Activated CD8-positive, alpha-beta memory T cell treated with anti-CD3 and anti-CD28 coated beads for 24 hours (primary cell): ENCODE measurements around the gene NSD1.
A peak's percentile ranks its signal among the peaks of the same experiment; 100 is the strongest.

Experiments used
- DNase-seq: peaks from one replicate; pipeline ENCODE4 v3.0.0-alpha.2; 2020

NSD1 gene

DNA sequence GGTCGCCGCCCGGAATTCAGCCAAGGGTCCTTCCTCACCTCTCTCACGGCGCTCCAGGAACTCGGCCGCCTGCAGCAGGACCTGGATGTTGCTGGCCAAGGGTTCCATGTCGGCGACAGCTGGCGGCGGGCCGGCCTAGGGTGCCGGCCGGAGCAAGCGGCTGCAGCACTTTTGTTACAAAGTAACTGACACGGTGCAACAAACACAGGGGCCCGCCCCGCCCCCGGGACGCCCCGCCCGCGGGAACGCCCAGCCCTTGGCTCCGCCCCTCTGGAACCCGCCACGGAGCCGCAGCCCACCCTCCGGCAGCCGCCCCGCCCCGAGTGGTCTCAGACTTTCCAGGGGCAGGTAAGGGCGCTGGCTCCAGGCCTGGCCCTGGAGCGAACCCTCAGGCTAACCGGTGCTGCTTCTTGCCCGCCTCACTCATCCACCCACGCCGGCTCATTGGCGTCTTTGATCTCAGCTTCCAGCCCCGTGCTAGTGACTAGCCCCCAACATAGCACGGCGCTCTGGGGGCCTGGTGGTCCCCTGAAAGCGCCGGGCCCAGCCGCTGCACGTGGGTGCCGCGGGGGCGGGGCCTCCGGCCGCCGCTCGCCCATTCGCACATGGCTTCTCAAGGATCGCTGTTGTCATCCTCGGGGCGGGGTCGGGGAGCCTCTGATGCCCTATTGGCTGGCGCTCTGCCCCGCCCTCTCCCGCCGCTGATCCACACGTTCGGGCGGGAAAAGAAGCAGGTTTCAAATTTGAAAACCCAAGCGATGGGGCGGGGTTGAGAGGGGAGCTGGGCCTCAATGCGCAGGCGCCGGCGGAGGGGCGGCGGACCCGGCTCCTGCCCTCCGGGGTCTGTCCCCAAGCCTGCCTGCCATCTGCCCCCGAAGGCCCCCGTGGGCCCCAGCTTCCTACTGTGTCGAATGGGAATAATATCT lies 178.4 kb downstream of the NSD1 start, which contains the start of gene MXD3:
MXD3 (minus strand) TSS at position 176 of the 926 bp plus-strand sequence; CDS start at position 108, 68 bp downstream.
- DNase-seq, result peak; percentile 95

DNA sequence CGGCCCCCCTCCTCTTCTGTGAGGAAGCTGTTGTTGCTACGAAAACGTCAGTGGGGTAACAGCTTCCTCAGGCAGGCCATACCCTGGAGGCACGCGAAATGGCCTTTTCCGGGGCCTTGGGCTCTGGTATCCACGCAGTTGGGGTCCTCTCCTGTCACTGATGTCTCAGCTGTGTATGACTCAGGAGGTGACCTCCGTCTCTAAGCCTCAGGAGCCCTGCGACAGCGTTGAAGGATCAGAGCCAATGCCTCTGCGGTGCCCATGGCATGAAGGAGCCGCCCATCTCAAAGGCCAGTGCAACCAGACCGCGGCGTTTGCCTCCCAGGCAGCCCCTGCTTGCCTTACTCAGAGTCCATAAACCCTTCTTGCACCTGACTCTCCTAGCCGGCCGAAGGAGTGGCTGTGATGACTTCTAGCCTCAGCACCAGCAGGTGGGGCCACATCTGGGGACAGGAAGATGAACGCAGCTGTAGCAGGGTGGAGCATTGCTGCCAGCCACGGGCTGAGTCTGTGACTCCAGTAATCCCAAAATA lies 179.1 kb downstream of the NSD1 start:
- DNase-seq, result no peak

DNA sequence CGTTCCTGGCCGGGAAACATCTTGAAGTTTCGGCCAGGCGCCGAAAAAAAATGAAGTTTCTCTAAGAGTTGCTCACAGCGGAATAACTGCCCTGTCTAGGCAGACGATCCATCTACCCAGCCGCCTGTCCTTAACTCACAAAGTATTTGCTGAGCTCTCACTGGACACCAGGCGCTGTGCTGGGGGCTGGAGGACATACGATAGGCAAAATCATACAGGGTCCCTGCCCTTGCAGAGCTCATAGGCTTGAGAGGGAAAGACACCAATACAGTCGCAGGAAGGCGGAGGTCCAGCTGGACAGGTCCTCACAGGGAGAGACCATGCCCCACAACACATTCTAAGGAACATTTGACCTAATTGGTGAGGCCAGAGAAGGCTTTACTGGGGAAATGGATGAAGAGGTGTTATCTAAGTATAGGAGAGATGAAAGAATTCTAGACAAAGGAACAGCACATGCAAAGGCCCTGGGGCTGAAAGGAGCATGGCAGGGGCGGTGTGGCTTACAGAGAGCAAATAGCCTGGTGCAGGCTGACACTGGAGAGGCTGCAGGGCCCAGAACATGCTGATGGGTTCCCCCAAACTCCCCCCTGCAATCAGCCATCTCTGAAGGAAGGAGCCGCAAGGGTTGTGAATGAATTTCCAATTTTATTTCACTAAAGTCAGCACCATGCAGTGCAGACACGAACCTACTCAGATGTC lies 180.1 kb downstream of the NSD1 start:
- DNase-seq, result no peak

DNA sequence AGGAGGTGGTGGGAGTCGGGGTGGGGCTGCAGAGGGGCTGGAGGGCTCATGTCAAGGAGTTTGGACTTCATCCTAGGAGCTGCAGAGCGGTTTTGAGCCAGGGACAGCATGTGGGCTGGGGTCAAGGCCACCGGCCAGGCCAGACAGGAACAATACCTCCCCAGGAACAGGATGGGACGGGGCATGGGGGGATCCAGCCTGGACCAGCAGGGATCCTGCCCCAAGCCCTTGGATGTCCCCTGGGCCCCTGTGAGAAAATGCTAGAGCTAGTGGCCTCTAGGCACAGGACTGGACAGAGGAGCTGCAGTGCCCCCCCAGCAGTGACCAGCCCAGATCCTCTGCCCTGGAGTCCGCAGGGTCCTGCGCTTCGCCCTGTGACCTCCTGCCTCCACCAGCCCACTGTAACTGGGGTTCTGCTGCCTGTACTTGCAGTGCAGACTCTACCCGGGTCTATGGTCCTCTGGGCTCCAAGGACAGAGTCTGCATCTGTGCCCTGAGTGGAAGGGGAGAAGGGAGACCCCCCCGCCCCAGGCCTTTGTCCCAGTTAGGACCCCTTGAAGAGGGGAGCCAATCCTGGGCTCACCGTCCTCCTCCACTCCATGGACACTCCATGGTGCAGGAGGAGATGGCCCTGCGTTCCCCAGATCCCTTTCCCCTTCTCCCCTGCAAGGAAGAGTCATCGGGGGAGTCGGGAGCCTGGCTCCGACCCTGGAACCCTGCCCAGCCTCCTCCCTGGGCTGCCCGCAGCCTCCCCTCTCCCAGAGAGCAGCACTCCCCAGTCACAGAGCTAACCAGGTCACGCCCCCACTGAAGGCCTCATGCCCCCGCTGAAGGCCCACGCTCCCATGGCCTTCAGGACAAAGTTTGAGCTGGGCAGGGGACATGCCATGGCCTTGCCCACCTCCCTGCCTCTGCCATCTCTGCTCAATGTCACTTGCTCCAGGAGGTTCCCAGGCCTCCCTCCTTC lies 181.1 kb downstream of the NSD1 start:
- no peak for DNase-seq

DNA sequence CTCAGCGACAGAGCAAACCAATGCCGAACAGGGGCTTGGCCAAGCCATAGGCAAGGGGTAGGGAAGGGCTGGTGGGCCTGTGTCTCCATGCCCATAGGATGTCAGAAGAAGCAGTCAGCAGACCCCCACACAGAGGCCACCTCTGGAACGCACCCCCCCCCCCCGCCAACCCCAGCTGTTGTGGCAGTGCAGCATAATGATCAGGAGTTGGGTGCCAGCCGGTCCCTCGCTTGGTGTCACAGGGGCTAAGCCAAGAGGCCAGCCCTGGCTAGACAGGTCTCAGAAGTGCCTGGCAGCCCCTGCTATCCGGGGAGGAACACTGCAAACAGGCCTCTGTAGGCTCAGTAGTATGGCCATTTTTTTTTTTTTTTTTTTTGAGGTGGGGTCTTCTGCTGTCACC lies 181.8 kb downstream of the NSD1 start:
- DNase-seq, result no peak

DNA sequence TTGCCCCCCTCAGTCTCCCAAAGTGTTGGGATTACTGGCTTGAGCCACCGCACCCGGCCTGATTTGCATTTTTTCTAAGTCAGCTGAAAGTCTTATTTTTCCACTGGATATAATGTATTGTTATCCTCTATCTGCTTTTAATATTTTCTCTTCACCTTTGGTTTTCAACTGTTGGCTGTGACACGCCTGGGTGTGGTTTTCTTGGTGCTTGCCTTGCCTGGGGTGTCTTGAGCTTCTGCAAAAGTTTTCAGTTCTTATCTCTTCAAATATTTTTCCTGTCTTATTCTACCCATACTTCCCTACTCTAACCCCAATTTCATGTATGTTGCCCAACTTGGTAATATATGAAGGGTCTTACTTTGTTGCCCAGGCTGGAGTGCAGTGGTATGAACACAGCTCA lies 182.4 kb downstream of the NSD1 start:
- no peak for DNase-seq

DNA sequence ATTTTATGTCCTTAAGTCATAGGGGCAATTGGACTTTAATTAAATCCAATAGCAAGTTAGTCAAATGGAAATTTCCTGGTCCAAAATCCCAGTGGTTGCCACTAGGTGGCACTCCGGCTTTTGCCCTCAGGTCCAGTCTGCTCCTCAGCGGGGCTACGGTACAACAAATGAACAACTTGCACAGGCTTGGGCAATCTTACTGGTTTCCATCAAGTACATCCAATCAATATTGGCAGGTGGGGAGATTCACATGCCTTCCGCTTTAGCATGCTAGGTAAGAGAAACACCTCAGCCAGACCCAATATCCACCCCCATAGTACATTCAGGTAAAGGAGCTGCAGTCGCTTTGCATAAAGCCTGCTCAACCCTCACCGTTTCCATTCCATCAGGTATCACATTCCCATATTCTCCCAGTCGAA lies 184.4 kb downstream of the NSD1 start:
- peak; percentile 87 for DNase-seq

DNA sequence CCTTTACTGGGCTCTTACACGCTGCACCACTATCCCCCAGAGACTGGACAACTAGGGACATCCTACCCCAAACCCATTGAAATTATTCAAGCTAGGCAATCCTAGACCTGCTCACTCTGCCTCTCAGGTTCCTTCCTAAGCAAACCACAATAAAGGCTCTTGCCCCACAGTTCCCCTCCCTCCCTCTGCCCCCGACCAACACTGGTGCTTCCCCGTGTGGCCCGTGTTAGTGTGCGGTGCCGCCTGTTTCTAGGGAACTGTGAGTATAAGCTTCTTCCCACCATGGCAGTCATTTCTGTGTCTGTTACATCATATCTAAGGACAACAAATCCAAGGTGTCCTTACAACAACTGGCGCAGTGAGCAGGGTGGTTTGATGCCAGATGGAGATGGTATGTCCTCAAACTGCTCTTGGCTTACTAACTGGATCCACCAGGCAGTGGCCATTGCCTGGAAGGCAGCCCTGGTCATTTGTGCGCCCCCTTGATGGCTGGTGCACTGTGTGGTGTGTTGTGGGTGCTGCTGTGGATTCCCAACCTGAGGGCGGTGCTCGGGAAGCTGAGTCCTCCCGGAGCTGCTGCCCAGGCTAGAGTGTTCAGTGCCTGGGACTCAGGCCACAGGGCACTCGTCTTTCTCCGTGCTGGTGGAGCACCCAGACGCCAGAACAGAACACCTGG lies 186.5 kb downstream of the NSD1 start:
- DNase-seq, result no peak

DNA sequence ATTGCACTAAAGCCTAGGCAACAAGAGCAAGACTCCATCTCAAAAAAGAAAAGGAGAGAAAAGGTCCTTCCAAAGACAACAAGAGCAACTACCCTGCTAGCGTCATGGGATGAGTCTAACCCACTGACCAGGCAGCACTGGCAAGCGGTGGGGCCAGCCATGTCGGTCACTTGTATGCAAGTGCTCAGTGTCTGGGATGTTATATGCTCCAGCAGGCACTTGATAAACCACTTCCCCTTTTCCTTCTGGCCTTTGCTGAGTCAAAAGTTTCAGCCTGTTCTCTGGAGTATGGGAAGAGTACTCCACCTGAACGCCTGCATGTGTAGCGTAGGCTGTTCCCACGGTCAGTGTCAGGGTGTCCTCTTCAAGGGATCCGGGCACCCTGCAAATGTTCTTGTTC lies 187.3 kb downstream of the NSD1 start:
- DNase-seq, result no peak

DNA sequence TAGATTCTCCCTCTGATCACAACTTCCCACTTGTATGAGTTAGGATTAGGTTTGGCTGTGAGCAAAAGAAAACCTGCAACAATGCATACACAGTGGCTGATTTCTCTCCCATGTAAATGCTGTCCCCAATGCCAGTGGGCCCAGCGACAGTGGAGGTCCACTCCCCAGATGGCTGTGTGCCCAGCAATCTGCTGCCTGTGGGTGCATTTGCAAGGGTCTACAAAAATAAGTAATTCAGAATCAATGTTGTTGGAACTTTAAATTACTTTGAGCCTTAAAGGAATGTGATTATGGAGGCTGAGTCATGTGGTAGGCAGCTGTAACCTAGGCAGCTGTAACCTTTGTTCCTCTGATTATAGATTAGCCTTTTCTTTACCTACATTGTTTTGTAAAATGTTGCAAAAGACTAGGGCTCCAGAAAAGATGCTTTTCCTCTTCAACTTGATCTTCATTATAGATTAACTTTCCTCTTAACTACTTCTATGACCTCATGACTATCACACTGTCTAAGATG lies 192.4 kb downstream of the NSD1 start:
- no peak for DNase-seq

DNA sequence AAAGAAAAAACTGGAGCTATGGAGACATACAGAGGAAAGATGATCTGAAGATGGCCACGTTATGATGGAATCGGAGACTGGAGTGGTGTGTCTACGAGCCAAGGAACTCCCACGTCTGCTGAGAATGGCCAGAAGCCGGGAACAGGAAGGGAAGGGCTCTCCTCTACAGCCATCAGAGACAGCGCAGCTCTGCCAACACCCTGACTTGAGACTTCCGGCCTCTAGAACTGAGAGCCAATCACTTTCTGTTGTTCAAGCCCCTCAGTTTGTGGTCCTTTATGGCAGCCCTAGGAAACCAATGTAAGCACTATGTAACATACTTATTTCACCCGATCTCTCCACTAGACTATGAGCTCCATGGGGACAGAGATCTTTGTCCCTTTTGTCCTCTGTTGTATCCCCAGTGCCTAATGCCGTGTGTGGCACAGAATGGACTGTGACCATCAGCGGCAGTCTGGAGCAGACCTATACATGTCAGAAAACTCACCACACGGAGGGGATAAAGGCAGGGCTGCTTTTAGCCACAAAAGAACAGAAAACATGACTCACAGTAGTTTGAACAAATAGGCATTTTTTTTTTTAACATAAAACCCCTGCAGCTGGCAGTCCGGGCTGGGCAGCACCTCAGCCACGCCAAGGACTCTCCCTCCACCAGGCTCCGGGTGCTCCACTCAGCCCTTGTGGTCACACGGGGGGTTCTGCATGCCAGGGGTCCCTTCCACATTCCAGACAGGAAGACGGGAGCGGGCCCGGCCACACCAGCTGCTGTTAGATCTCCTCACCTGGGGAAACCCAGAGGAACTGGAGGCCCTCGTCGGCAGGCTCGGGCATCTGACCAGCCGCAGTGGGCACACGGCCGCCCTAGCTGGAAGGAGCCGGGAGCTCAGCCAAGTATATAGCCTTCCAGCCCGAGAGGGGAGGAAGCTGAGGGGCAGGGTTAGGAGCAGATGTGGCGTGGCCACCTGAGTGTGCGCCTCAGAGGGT lies 194.3 kb downstream of the NSD1 start:
- DNase-seq, result no peak

DNA sequence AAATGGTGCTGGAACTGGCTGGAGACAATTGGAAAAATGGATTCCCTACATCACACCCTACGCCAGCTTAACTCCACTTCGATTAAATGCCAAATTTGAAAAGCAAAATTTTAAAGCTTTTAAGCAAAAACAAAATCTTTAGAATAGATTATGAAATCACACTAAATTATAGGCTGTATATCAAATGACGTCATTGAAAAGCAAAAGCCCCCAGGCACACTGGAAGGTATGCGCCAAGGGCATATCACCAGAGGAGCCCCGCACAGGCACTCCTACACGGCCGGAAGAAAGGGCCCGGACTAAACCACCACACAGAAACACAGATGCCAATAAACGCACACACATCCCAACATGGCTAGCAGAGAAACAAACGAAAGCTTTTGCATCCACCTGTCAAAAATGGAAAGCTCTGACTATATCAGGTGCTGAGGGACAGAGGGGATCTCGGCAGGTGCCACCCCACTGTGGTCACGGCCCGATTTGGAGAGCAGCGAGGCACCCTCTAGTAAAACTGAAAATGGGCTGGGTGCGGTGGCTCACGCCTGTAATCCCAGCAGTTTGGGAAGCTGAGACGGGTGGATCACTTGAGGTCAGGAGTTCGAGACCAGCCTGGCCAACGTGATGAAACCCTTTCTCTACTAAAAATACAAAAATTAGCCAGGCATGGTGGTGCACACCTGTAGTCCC lies 195.1 kb downstream of the NSD1 start:
- no peak for DNase-seq

DNA sequence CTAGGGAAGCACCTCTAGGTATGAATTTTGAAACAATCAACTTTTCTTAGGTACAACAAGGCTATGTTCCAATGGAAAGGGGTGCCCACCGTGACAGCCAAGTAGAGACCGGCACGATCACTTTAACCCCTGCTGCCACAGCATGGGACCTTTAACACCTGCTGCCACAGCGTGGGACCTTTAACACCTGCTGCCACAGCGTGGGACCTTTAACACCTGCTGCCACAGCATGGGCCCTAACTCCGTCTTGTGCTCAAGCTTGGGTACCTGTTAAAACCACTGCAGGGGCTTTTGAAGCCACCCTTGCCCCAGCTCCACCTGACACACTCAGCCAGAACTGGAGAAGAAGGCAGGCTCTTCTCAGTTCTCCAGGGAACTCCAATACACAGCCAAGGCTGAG lies 196.3 kb downstream of the NSD1 start:
- DNase-seq, result no peak

DNA sequence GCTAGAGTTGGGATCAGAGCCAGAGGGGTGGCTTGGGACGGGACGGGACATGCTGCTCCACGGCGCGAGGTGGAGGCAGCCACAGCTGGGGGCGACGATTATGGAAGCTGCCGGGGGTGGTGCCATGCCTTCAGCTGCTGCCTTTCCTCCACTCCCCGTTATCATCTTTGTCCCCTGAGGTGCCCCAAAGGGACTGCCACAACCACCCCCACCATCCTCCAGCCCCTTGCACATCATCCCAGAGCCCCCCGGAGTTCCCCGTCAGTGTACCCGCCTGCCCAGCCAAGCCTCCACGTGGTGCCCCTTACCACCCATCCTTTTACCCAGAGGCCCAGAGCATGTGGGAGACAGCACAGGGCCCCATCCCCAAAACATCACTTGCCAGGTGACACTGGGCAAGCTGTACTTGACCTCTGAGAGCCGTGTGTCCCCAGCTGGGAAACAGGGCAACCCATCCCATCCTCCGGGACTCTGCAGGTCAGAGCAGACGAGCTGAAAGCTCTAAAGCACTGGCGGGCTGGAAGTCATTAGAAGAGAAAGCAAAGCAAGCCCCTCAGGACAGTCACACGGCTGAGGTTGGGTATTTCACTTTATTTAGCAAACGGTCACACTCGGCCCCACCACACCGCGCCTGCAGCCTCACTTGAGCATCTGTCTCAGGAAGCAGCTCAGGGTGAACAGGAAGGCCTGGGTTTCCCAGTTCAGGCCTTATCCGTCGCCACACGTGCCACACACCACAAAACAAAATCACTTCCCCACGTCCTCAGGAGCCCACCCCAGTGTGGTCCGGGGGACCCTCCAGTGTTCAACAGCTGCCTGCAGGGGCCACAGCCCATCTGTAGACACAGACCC lies 197.6 kb downstream of the NSD1 start:
- DNase-seq, result no peak

DNA sequence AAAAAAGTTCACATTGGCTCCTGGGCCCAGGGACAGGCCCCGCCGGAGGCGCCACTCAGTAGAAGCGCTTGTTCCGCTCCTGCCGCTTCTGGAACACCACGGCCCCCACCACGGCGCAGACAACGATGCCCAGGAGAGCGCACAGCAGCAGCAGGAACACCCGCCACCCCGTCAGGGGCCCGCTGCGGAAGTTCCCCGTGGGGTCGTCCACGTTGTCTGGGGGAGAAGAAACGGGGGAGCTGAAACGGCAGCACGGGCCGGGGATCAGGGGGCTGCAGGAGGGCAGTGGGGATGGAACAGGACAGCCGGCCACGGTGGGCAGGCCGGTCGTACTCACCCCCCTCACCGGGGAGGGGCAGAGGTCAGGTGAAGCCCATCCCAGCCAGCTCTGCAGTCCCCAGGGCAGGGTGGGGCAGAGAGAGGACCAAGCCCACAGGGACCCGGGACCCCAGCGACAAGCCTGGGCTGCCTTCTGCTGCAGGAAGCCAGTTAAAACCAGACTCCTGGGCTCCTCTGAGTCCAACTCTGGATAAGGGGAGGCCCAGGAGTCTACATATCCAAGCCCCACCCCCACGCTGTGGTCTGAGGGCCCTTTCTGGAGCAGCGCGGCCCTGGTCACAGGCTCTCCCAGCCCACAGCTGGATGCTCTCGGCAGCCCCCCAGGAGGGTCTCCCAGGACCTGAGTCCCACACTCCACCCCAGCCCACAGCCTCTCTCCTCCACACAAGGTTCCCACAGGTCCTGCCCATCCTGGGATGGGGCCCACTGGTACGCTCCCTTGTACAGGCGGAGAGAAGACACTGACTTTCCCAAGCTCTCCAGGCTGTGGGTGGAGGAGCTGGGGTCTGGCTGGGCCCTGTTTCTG lies 198.7 kb downstream of the NSD1 start:
- DNase-seq, result no peak

DNA sequence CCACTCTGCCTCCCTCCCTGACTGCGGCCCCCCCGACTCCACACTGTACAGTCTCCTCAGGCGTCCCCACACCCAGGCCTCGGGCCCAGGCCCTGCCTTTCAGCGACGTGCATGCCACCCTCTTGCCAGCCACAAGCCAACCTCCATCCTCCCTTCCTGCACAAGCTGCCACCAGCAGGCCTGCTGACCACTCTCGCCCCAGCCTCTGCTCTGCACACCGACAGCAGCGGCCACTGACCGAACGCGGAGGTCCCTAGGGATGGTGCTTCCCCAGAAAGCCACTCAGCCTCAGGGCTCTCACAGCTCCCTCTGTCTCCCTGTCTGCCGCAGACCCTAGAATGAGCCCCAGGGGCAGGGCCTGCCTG lies 199.3 kb downstream of the NSD1 start:
- no peak for DNase-seq

DNA sequence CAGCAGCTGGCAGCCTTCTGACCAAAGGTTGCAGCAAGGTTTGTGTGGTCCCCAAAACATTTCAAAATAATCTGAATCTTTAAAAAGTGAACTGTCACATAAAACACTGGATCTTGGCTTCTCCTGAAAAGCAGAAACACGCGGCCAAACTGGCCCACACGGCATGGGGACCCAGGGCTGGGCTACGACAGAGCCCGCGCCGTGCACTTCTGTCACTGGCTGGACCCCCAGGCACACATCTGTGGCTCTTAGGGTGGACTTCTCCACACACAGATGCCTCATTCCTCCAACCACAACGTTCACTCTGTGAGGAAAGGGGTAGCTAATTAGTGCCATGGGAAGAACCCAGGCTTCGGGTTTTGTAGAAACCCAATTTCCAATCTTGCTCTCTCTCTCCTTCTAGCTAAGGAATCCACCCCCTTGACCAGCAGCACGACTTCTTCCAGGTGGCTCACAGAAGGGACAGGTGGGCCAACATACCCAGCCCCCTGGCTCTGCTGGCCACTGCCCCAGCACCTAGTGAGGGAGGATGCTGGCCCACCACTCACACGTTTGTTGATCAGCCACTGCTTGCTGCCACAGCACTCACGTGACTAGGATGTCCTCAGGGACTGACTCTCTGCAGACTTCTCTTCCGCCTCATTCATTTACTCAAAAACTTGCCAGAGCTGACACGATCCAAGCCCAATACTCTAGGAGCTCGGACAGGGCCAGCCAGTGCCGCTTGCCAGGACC lies 200.0 kb downstream of the NSD1 start:
- no peak for DNase-seq
